Measurements from ENCODE around the gene DMD. TPM values are rescaled to one million over a fixed set of nuclear protein-coding genes. Genes with fewer than 3 reads are reported as not detected.

The DMD gene
- total RNA-seq, 2 experiments from 2014 or later, result 0.85 to 1.8 TPM

GRCh38 chrX:32877592-32877991 is 333.8 kb downstream of the DMD start:
- no peaks in the 10 kb centered on the region for H3K27me3 Mint-ChIP-seq
- intact Hi-C loops (cut with DNase I, micrococcal nuclease), result no loop called here
- peaks cover 5% of the 10 kb centered on the region for H3K9me3 Mint-ChIP-seq (ENCODE audit: low read depth)
- POLR2A ChIA-PET, result no interaction called here
- H3K4me1 Mint-ChIP-seq, result no peaks in the 10 kb centered on the region
- H3K36me3 Mint-ChIP-seq (ENCODE audit: low read depth), result no peaks in the 10 kb centered on the region
- ATAC-seq (no peak), DNase-seq (no peak)
- no peak overlapping the region for H3K4me3 Mint-ChIP-seq
- no peak overlapping the region for H3K27ac Mint-ChIP-seq
- CTCF ChIA-PET, result no interaction called here

GRCh38 chrX:32874839-32875238 is 336.5 kb downstream of the DMD start:
- CTCF ChIA-PET, result no interaction called here
- no peaks in the 10 kb centered on the region for H3K36me3 Mint-ChIP-seq (ENCODE audit: low read depth)
- no peaks in the 10 kb centered on the region for H3K4me1 Mint-ChIP-seq
- H3K27ac Mint-ChIP-seq, result no peak overlapping the region
- no peaks in the 10 kb centered on the region for H3K27me3 Mint-ChIP-seq
- DNase-seq (no peak), ATAC-seq (no peak)
- H3K4me3 Mint-ChIP-seq, result no peak overlapping the region
- peaks cover 3% of the 10 kb centered on the region for H3K9me3 Mint-ChIP-seq (ENCODE audit: low read depth)
- intact Hi-C loops (cut with DNase I, micrococcal nuclease), result no loop called here
- POLR2A ChIA-PET, result no interaction called here

DNA sequence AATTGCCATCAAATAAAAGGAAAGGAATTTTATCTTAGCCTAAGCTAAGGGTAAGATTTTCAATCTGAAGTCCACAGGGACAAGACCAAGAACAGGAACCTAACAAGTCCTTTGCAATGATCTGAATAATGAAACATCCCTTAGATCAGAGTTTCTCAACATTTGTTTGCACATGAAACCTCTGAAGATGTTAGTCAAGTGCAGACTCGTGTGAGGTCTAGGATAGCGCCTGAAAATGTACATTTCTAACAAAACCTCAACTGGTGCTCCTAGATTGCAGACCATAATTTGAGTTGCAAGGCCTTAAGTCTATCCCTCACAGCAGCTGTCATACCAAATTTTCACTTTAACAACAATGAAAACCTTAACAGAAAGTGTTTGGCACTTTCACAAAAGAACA is 337.6 kb downstream of the DMD start:
- ATAC-seq, result no peak
- ChIA-PET CTCF (no interaction called here), POLR2A (no interaction called here)
- Mint-ChIP-seq H3K9me3 (ENCODE audit: low read depth) (peaks cover 1% of the 10 kb centered on the region), H3K27ac (no peak overlapping the region), H3K27me3 (no peaks in the 10 kb centered on the region), H3K36me3 (ENCODE audit: low read depth) (no peaks in the 10 kb centered on the region), H3K4me3 (no peak overlapping the region), H3K4me1 (no peaks in the 10 kb centered on the region)
- no peak for DNase-seq
- intact Hi-C loops (cut with DNase I, micrococcal nuclease), result no loop called here

DNA sequence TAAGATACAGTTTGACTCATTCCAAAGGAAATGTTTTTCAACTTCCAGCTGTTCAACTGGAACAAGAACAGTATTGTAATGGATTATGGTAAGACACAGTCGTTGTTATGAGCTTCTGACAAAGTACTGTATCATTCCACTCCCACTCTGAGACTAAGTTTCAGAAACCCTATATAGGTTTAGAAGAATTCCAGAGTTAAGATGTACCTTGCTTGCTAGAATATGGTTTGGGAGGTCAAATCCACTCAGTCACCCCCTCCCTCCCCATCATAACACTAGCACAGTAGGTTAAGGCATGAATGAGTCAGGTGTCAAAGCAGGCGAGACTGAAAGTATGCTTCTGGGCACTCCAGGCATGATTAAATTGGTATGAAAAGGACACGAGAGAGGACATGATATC is 339.7 kb downstream of the DMD start:
- Mint-ChIP-seq H3K4me3 (no peak overlapping the region), H3K4me1 (no peaks in the 10 kb centered on the region), H3K27me3 (no peaks in the 10 kb centered on the region), H3K9me3 (ENCODE audit: low read depth) (no peaks in the 10 kb centered on the region), H3K36me3 (ENCODE audit: low read depth) (no peaks in the 10 kb centered on the region), H3K27ac (no peak overlapping the region)
- ATAC-seq (no peak), DNase-seq (no peak)
- CTCF ChIA-PET, result no interaction called here
- intact Hi-C loops (cut with DNase I, micrococcal nuclease), result no loop called here
- POLR2A ChIA-PET, result no interaction called here

GRCh38 chrX:32868524-32868895 is 342.8 kb downstream of the DMD start:
- intact Hi-C loops (cut with DNase I, micrococcal nuclease), result no loop called here
- DNase-seq, result no peak
- H3K4me3 Mint-ChIP-seq, result no peak overlapping the region
- H3K27ac Mint-ChIP-seq, result no peak overlapping the region
- no peaks in the 10 kb centered on the region for H3K36me3 Mint-ChIP-seq (ENCODE audit: low read depth)
- H3K9me3 Mint-ChIP-seq (ENCODE audit: low read depth), result no peaks in the 10 kb centered on the region
- CTCF ChIA-PET, result no interaction called here
- H3K27me3 Mint-ChIP-seq, result no peaks in the 10 kb centered on the region
- no peaks in the 10 kb centered on the region for H3K4me1 Mint-ChIP-seq
- no peak for ATAC-seq
- POLR2A ChIA-PET, result no interaction called here

- DNase-seq (no peak), ATAC-seq (no peak)
- intact Hi-C loops (cut with DNase I, micrococcal nuclease), result no loop called here
- Mint-ChIP-seq H3K36me3 (ENCODE audit: low read depth) (no peaks in the 10 kb centered on the region), H3K9me3 (ENCODE audit: low read depth) (no peaks in the 10 kb centered on the region), H3K4me3 (no peak overlapping the region), H3K4me1 (no peaks in the 10 kb centered on the region), H3K27ac (no peak overlapping the region), H3K27me3 (no peaks in the 10 kb centered on the region)
- ChIA-PET POLR2A (no interaction called here), CTCF (interaction anchor here (0.7 kb wide), 1 partner anchor 22 kb away, joined by 3 read pairs; no protein-coding TSS in a partner anchor)
Measured at GRCh38 chrX:32867781-32868523, 343.4 kb downstream of the DMD start.

GRCh38 chrX:32852203-32852602 is 359.1 kb downstream of the DMD start:
- ATAC-seq, result no peak

GRCh38 chrX:32851556-32851955 is 359.8 kb downstream of the DMD start:
- no peaks in the 10 kb centered on the region for H3K27me3 Mint-ChIP-seq
- intact Hi-C loops (cut with DNase I, micrococcal nuclease), result no loop called here
- H3K9me3 Mint-ChIP-seq (ENCODE audit: low read depth), result peaks cover 7% of the 10 kb centered on the region
- no peaks in the 10 kb centered on the region for H3K36me3 Mint-ChIP-seq (ENCODE audit: low read depth)
- CTCF ChIA-PET, result no interaction called here
- DNase-seq, result no peak
- ATAC-seq, result no peak
- no peak overlapping the region for H3K4me3 Mint-ChIP-seq
- POLR2A ChIA-PET, result no interaction called here
- H3K27ac Mint-ChIP-seq, result no peak overlapping the region
- H3K4me1 Mint-ChIP-seq, result no peaks in the 10 kb centered on the region

More at GRCh38 chrX:32852203-32852602, 359.1 kb downstream of the DMD start:
- intact Hi-C loops (cut with DNase I, micrococcal nuclease), result no loop called here
- DNase-seq, result no peak
- no peaks in the 10 kb centered on the region for H3K27me3 Mint-ChIP-seq
- H3K4me3 Mint-ChIP-seq, result no peak overlapping the region
- H3K9me3 Mint-ChIP-seq (ENCODE audit: low read depth), result peaks cover 7% of the 10 kb centered on the region
- CTCF ChIA-PET, result no interaction called here
- H3K27ac Mint-ChIP-seq, result no peak overlapping the region
- H3K4me1 Mint-ChIP-seq, result no peaks in the 10 kb centered on the region
- POLR2A ChIA-PET, result no interaction called here
- no peaks in the 10 kb centered on the region for H3K36me3 Mint-ChIP-seq (ENCODE audit: low read depth)

- peaks cover 2% of the 10 kb centered on the region for H3K9me3 Mint-ChIP-seq (ENCODE audit: low read depth)
- H3K36me3 Mint-ChIP-seq (ENCODE audit: low read depth), result no peaks in the 10 kb centered on the region
- no peak overlapping the region for H3K27ac Mint-ChIP-seq
- intact Hi-C loops (cut with DNase I, micrococcal nuclease), result no loop called here
- ATAC-seq (no peak), DNase-seq (no peak)
- H3K4me1 Mint-ChIP-seq, result no peaks in the 10 kb centered on the region
- CTCF ChIA-PET, result no interaction called here
- POLR2A ChIA-PET, result no interaction called here
- no peak overlapping the region for H3K4me3 Mint-ChIP-seq
- no peaks in the 10 kb centered on the region for H3K27me3 Mint-ChIP-seq
Measured at GRCh38 chrX:32847921-32848320, 363.4 kb downstream of the DMD start.

GRCh38 chrX:32842053-32842452 is 369.3 kb downstream of the DMD start:
- H3K4me1 Mint-ChIP-seq, result no peaks in the 10 kb centered on the region
- ChIA-PET POLR2A (no interaction called here), CTCF (no interaction called here)
- DNase-seq (no peak), ATAC-seq (no peak)
- no peaks in the 10 kb centered on the region for H3K27me3 Mint-ChIP-seq
- intact Hi-C loops (cut with DNase I, micrococcal nuclease), result no loop called here
- H3K36me3 Mint-ChIP-seq (ENCODE audit: low read depth), result no peaks in the 10 kb centered on the region
- H3K27ac Mint-ChIP-seq, result no peak overlapping the region
- no peak overlapping the region for H3K4me3 Mint-ChIP-seq
- peaks cover 2% of the 10 kb centered on the region for H3K9me3 Mint-ChIP-seq (ENCODE audit: low read depth)

GRCh38 chrX:32839781-32840180 is 371.6 kb downstream of the DMD start:
- Mint-ChIP-seq H3K4me3 (no peak overlapping the region), H3K9me3 (ENCODE audit: low read depth) (no peaks in the 10 kb centered on the region), H3K27me3 (no peaks in the 10 kb centered on the region), H3K27ac (no peak overlapping the region), H3K36me3 (ENCODE audit: low read depth) (no peaks in the 10 kb centered on the region), H3K4me1 (no peaks in the 10 kb centered on the region)
- POLR2A ChIA-PET, result no interaction called here
- CTCF ChIA-PET, result no interaction called here
- ATAC-seq (no peak), DNase-seq (no peak)
- intact Hi-C loops (cut with DNase I, micrococcal nuclease), result no loop called here

DNA sequence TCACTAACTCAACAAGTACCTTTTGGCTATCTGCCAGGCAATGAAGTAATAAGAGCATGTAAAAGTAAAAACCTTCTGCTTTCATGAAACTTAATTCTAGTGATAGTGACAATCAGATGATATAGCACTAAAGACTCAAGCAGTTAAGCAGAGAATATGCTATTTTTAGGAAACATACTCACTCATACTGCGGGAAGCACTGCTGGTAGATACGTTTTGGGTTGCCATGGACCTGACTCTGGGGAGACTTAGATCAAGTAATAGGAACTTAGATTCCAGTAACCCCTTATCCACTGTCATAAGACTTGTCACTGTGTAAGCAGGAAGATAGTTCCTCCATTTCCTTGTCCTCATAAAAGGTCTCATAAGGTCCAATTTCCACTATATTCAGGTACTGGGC is 386.3 kb downstream of the DMD start:
- ChIA-PET CTCF (no interaction called here), POLR2A (no interaction called here)
- H3K36me3 Mint-ChIP-seq (ENCODE audit: low read depth), result no peaks in the 10 kb centered on the region
- no peaks in the 10 kb centered on the region for H3K4me1 Mint-ChIP-seq
- DNase-seq (no peak), ATAC-seq (no peak)
- H3K27me3 Mint-ChIP-seq, result no peaks in the 10 kb centered on the region
- H3K27ac Mint-ChIP-seq, result no peak overlapping the region
- H3K4me3 Mint-ChIP-seq, result no peak overlapping the region
- intact Hi-C loops (cut with DNase I, micrococcal nuclease), result no loop called here
- peaks cover 2% of the 10 kb centered on the region for H3K9me3 Mint-ChIP-seq (ENCODE audit: low read depth)

GRCh38 chrX:32804034-32804433 is 407.3 kb downstream of the DMD start:
- ChIA-PET CTCF (no interaction called here), POLR2A (no interaction called here)
- H3K27ac Mint-ChIP-seq, result no peak overlapping the region
- H3K9me3 Mint-ChIP-seq (ENCODE audit: low read depth), result peaks cover 2% of the 10 kb centered on the region
- DNase-seq, result no peak
- no peak overlapping the region for H3K4me3 Mint-ChIP-seq
- no peaks in the 10 kb centered on the region for H3K27me3 Mint-ChIP-seq
- intact Hi-C loops (cut with DNase I, micrococcal nuclease), result no loop called here
- no peaks in the 10 kb centered on the region for H3K4me1 Mint-ChIP-seq
- ATAC-seq, result no peak
- no peaks in the 10 kb centered on the region for H3K36me3 Mint-ChIP-seq (ENCODE audit: low read depth)
